Esophagus muscularis mucosa (tissue), 4 donors: ENCODE data around the gene ATP11A.

Experiments used
- CTCF ChIP-seq, 3 experiments: fragments of 200-600 bp in 2 of 3; fragments of 450-650 bp in 1 of 3; sonication (generic) in 2 of 3; IDR thresholded peaks; one replicate each; pipeline ENCODE4 v1.5.1; 2017 to 2019; ENCODE audit warnings: antibody characterized with exemption in 3 of 3, mild to moderate bottlenecking in 2 of 3, moderate library complexity in 1 of 3
- EP300 ChIP-seq: sonication (generic); formaldehyde crosslinking; IDR thresholded peaks from one replicate; pipeline ENCODE4 v1.6.1; 2017; ENCODE audit warnings: antibody characterized with exemption
- POLR2AphosphoS5 ChIP-seq, 2 donors: sonication (generic); formaldehyde crosslinking; IDR thresholded peaks; one replicate each; pipeline ENCODE4 v1.6.1; 2017; ENCODE audit warnings: antibody characterized with exemption in 2 of 2

- no peak for TF ChIP-seq POLR2AphosphoS5 (IDR thresholded peaks at IDR 0.05)
- no peak for TF ChIP-seq CTCF (IDR thresholded peaks at IDR 0.05)
- no peak for TF ChIP-seq EP300
Observed at GRCh38 chr13:112737294-112737693, 47.5 kb downstream of the ATP11A start.
